Body of pancreas (tissue), 4 donors: ENCODE data around the gene COL1A2.

Source experiments
- POLR2A ChIP-seq, 3 donors: fragments of 450-650 bp; IDR thresholded peaks; one replicate each; pipeline ENCODE4 v1.6.1; 2016; ENCODE audit warnings: antibody characterized with exemption in 3 of 3, mild to moderate bottlenecking in 2 of 3
- TF ChIP-seq, protein P1 (sequence below), 7 experiments: fragments of 450-650 bp in 4 of 7; fragments of 200-600 bp in 3 of 7; sonication (generic) in 3 of 7; IDR thresholded peaks; one replicate each; pipeline ENCODE4 v1.5.1; 2016 to 2019; ENCODE audit warnings: antibody characterized with exemption in 7 of 7

GRCh38 chr7:94451187-94451586, 56.5 kb downstream of the COL1A2 start:
- TF ChIP-seq, protein P1, sequence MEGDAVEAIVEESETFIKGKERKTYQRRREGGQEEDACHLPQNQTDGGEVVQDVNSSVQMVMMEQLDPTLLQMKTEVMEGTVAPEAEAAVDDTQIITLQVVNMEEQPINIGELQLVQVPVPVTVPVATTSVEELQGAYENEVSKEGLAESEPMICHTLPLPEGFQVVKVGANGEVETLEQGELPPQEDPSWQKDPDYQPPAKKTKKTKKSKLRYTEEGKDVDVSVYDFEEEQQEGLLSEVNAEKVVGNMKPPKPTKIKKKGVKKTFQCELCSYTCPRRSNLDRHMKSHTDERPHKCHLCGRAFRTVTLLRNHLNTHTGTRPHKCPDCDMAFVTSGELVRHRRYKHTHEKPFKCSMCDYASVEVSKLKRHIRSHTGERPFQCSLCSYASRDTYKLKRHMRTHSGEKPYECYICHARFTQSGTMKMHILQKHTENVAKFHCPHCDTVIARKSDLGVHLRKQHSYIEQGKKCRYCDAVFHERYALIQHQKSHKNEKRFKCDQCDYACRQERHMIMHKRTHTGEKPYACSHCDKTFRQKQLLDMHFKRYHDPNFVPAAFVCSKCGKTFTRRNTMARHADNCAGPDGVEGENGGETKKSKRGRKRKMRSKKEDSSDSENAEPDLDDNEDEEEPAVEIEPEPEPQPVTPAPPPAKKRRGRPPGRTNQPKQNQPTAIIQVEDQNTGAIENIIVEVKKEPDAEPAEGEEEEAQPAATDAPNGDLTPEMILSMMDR (IDR thresholded peaks at IDR 0.05) = no peak
- TF ChIP-seq POLR2A (IDR thresholded peaks at IDR 0.05) = no peak
